GM12892 (cell line): ENCODE results near the gene ROPN1B.

ENCODE experiments used
- POLR2A ChIP-seq: IDR thresholded peaks from 2 replicates; pipeline ENCODE4 v1.6.1; 2011; ENCODE audit warnings: low read depth, low read length, control low read depth
- POLR2AphosphoS5 ChIP-seq: IDR thresholded peaks from 2 replicates; pipeline ENCODE4 v1.6.1; 2011; ENCODE audit warnings: low read depth, low read length, control low read depth
- TAF1 ChIP-seq: IDR thresholded peaks from 2 replicates; pipeline ENCODE4 v1.6.1; 2011; ENCODE audit warnings: low read depth, mild to moderate bottlenecking, control low read depth, low read length, borderline replicate concordance

DNA sequence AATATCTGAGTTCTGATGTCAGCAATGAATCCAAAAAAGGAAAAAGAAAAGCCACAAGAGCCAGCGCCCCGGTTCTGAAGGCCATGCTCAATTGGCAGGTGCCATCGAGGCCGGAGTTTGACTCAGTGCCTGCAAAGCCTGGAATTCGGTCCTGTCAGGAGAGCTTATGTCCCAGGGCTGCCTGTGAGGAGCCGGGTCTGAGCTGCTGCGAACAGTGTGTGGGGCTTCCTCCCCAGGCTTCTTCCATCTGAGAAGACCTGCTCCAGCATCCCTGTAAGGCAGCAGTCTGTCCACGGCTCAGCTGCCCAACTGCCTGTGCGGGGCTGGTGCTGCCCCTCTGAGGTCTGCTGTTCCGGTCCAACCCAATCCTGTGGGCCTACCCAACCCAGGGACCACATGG lies 46.1 kb downstream of the ROPN1B start:
- TF ChIP-seq POLR2A: no peak
- TF ChIP-seq POLR2AphosphoS5: no peak
- no peak for TF ChIP-seq TAF1
